ENCODE data around the gene SORCS2. TPM values are rescaled to one million over a fixed set of nuclear protein-coding genes. Genes with fewer than 3 reads are reported as not detected.

SORCS2 gene
- total and polyA plus RNA-seq, 2 of the 8 experiments (the other 6 are each of a cell fraction or from before 2014, with no cell fraction given), result 0.36 to 1.8 TPM

- no peak overlapping the region for H3K14ac ChIP-seq (ENCODE audit: insufficient read length)
- H3K4me2 ChIP-seq (ENCODE audit: insufficient read depth in 1 of 2, low read depth in 2 of 2, low read length in 2 of 2), result no peak overlapping the region
- no peak overlapping the region for H3K23ac ChIP-seq (ENCODE audit: insufficient read length)
- WGBS, 2 experiments (ENCODE audit: extremely low coverage in 1 of 2, insufficient coverage in 1 of 2, insufficient read length in 1 of 2, insufficient replicate concordance in 2 of 2, low coverage in 1 of 2, low lambda C conversion rate in 2 of 2, missing lambda C conversion rate in 1 of 2), result 89% methylated on average over 20 of the region's 20 CpGs; no CpG with 5 or more reads in 1 of the 2 experiments
- H3K56ac ChIP-seq (replicated peaks; ENCODE audit: insufficient read length, low read depth, low read length), result no peak overlapping the region
- no peak overlapping the region for H3K4ac ChIP-seq (replicated peaks; ENCODE audit: insufficient read length, low read depth, low read length)
- no peak overlapping the region for H2AK5ac ChIP-seq (ENCODE audit: low read depth, low read length)
- H3K27ac ChIP-seq (ENCODE audit: low read depth, low read length), result no peak overlapping the region
- H3K18ac ChIP-seq (ENCODE audit: extremely low read depth, low read length), result no peak overlapping the region
- no peak overlapping the region for H4K8ac ChIP-seq (ENCODE audit: extremely low read depth, insufficient read depth, low read length)
- H4K5ac ChIP-seq (ENCODE audit: insufficient read length, low read depth, low read length), result no peak overlapping the region
- no peaks in the 10 kb centered on the region for H4K20me1 ChIP-seq (replicated peaks in 1 of 2; ENCODE audit: control insufficient read depth in 1 of 2, insufficient read depth in 2 of 2, low read length in 2 of 2)
- H3K4me1 ChIP-seq (replicated peaks in 1 of 4; ENCODE audit: control insufficient read depth in 3 of 4, insufficient read depth in 4 of 4, low read length in 3 of 4), result peaks cover 0 to 10% (median 3%) of the 10 kb centered on the region in 4 experiments; a peak in 5 of 7 replicates
- H3K36me3 ChIP-seq (ENCODE audit: control insufficient read depth in 2 of 4, insufficient read depth in 4 of 4, low read length in 3 of 4), result no peaks in the 10 kb centered on the region
- H4K91ac ChIP-seq (replicated peaks; ENCODE audit: insufficient read length, low read length), result no peak overlapping the region
- H3K4me3 ChIP-seq (ENCODE audit: extremely low read depth in 1 of 4, insufficient read depth in 2 of 4, low read depth in 3 of 4, low read length in 4 of 4), result no peak overlapping the region
- no peaks in the 10 kb centered on the region for H3K27me3 ChIP-seq (replicated peaks in 1 of 4; ENCODE audit: control insufficient read depth in 3 of 4, extremely low read depth in 1 of 4, insufficient read depth in 3 of 4, low read length in 3 of 4)
- no peak overlapping the region for H2BK120ac ChIP-seq (replicated peaks; ENCODE audit: low read depth, low read length)
- TF ChIP-seq RNF2 (IDR thresholded peaks at IDR 0.05; ENCODE audit: borderline replicate concordance, low read depth, low read length, missing control alignments, poor library complexity, severe bottlenecking), result no peak
- TF ChIP-seq ZNF274 (IDR thresholded peaks at IDR 0.05; ENCODE audit: borderline replicate concordance, extremely low read depth, low read length), result no peak
- TF ChIP-seq BACH1 (IDR thresholded peaks at IDR 0.05; ENCODE audit: low read length), result no peak
- TF ChIP-seq RXRA (IDR thresholded peaks at IDR 0.05; ENCODE audit: insufficient read depth, low read depth, low read length), result no peak
- no peak for TF ChIP-seq KDM4A (IDR thresholded peaks at IDR 0.05; ENCODE audit: low read depth, low read length, severe bottlenecking)
- TF ChIP-seq GTF2F1 (IDR thresholded peaks at IDR 0.05; ENCODE audit: borderline replicate concordance, low read depth, low read length), result no peak
- no peak for TF ChIP-seq YY1 (IDR thresholded peaks at IDR 0.05; ENCODE audit: low read depth, low read length)
- TF ChIP-seq TAF1 (IDR thresholded peaks at IDR 0.05; ENCODE audit: low read depth, low read length), result no peak
- TF ChIP-seq JUND (IDR thresholded peaks at IDR 0.05; ENCODE audit: low read length), result no peak
- TF ChIP-seq EGR1 (IDR thresholded peaks at IDR 0.05; ENCODE audit: borderline replicate concordance, low read depth, low read length), result no peak
- TF ChIP-seq CEBPB (IDR thresholded peaks at IDR 0.05; ENCODE audit: low read depth, low read length), result no peak
- no peak for TF ChIP-seq TCF12 (IDR thresholded peaks at IDR 0.05; ENCODE audit: low read depth, low read length)
- CTCF ChIA-PET (ENCODE audit: partially characterized antibody), result interaction anchor here (0.7 to 3.9 kb wide), 3 partner anchors 10 to 56 kb away, joined by 3 to 12 read pairs (median 7); no protein-coding TSS in a partner anchor
- POLR2A ChIA-PET (ENCODE audit: partially characterized antibody), result interaction anchor here (0.6 kb wide), 1 partner anchor 273 kb away, joined by 3 read pairs; no protein-coding TSS in a partner anchor
- FAIRE-seq (no peak), DNase-seq (ENCODE audit: low read depth in 1 of 2, low spot score in 2 of 2) (no peak)
- H3K79me2 ChIP-seq (ENCODE audit: control insufficient read depth in 1 of 2, insufficient read depth in 2 of 2, low read length in 2 of 2), result no peaks in the 10 kb centered on the region
- no peak overlapping the region for H2BK5ac ChIP-seq (ENCODE audit: low read depth, low read length)
- no peak overlapping the region for H3K9ac ChIP-seq (replicated peaks in 1 of 4; ENCODE audit: extremely low read depth in 1 of 4, low read depth in 3 of 4, low read length in 3 of 4)
- no peak overlapping the region for H2BK20ac ChIP-seq (ENCODE audit: low read length)
- H3K79me1 ChIP-seq (ENCODE audit: low read depth, low read length), result no peaks in the 10 kb centered on the region
- no peak overlapping the region for H2BK15ac ChIP-seq (ENCODE audit: low read length)
- H2AFZ ChIP-seq (ENCODE audit: low read length), result no peak overlapping the region
- no peaks in the 10 kb centered on the region for H3K9me3 ChIP-seq (ENCODE audit: insufficient read depth in 2 of 2, low read depth in 1 of 2, low read length in 1 of 2)
- H2BK12ac ChIP-seq (ENCODE audit: low read depth, low read length), result no peak overlapping the region
- peaks cover 4% of the 10 kb centered on the region; the same call in 1 of the 2 replicates for H3K23me2 ChIP-seq (ENCODE audit: low read depth, low read length)
These were observed 471.8 kb downstream of the SORCS2 start for GRCh38 chr4:7664106-7664505.
